NB4 (cell line): Measurements from ENCODE around the gene THOC3.
"Not testable (repeated sequence)": the region's sequence is repeated elsewhere in the genome, so short reads cannot be mapped to it uniquely, and the experiment has no call there.

ENCODE experiments used
- CTCF ChIP-seq: IDR thresholded peaks from one replicate; pipeline ENCODE4 v1.5.1; 2012; ENCODE audit warnings: low read depth, low read length
- MAX ChIP-seq: IDR thresholded peaks from 2 replicates; pipeline ENCODE4 v1.6.1; 2011; ENCODE audit warnings: low read depth, low read length
- MYC ChIP-seq: IDR thresholded peaks from 2 replicates; pipeline ENCODE4 v1.6.1; 2011; ENCODE audit warnings: low read depth, low read length
- POLR2A ChIP-seq: IDR thresholded peaks from 2 replicates; pipeline ENCODE4 v1.6.1; 2011; ENCODE audit warnings: mild to moderate bottlenecking; ENCODE audit not compliant: insufficient read length; ENCODE audit errors: extremely low read depth

GRCh38 chr5:175954107-175954506, 14.0 kb downstream of the THOC3 start:
- not testable (repeated sequence) for TF ChIP-seq CTCF, MAX, POLR2A, MYC
